ENCODE data around the gene DAPK2.
"Not testable (repeated sequence)": the region's sequence is repeated elsewhere in the genome, so short reads cannot be mapped to it uniquely, and the experiment has no call there.

The DAPK2 gene

GRCh38 chr15:64053674-64054073 is 7.4 kb upstream of the DAPK2 start:
- not testable (repeated sequence) for DNase-seq (ENCODE audit: low read depth, low spot score)

- no peak for DNase-seq (ENCODE audit: low read depth, low spot score)
Measured at GRCh38 chr15:64052925-64053491, 6.7 kb upstream of the DAPK2 start.

- no peak for DNase-seq (ENCODE audit: low read depth, low spot score)
Measured at GRCh38 chr15:64051407-64052259, 5.3 kb upstream of the DAPK2 start.

GRCh38 chr15:64051093-64051402 is 4.8 kb upstream of the DAPK2 start:
- DNase-seq (ENCODE audit: low read depth, low spot score) = no peak

- DNase-seq (ENCODE audit: low read depth, low spot score) = no peak
Measured at GRCh38 chr15:64050281-64051092, 4.2 kb upstream of the DAPK2 start.

- DNase-seq (ENCODE audit: low read depth, low spot score) = no peak
Measured at GRCh38 chr15:64048781-64049460, 2.6 kb upstream of the DAPK2 start.

GRCh38 chr15:64045774-64046420 is 388 bp downstream of the DAPK2 start:
- DNase-seq (ENCODE audit: low read depth, low spot score) = no peak

GRCh38 chr15:64045101-64045435 is 1.2 kb downstream of the DAPK2 start:
- DNase-seq (ENCODE audit: low read depth, low spot score) = no peak

- no peak for DNase-seq (ENCODE audit: low read depth, low spot score)
Measured at GRCh38 chr15:64044300-64045100, 1.8 kb downstream of the DAPK2 start.

- no peak for DNase-seq (ENCODE audit: low read depth, low spot score)
Measured at GRCh38 chr15:64038878-64039610, 7.2 kb downstream of the DAPK2 start.

- no peak for DNase-seq (ENCODE audit: low read depth, low spot score)
Measured at GRCh38 chr15:64037966-64038365, 8.3 kb downstream of the DAPK2 start.

GRCh38 chr15:64037116-64037515 is 9.2 kb downstream of the DAPK2 start:
- no peak for DNase-seq (ENCODE audit: low read depth, low spot score)

- no peak for DNase-seq (ENCODE audit: low read depth, low spot score)
Measured at GRCh38 chr15:64035525-64035924, 10.8 kb downstream of the DAPK2 start.

GRCh38 chr15:64034519-64034918 is 11.8 kb downstream of the DAPK2 start:
- DNase-seq (ENCODE audit: low read depth, low spot score) = no peak

GRCh38 chr15:64032329-64032728 is 14.0 kb downstream of the DAPK2 start:
- no peak for DNase-seq (ENCODE audit: low read depth, low spot score)

GRCh38 chr15:64030123-64030522 is 16.2 kb downstream of the DAPK2 start:
- no peak for DNase-seq (ENCODE audit: low read depth, low spot score)

- DNase-seq (ENCODE audit: low read depth, low spot score) = no peak
Measured at GRCh38 chr15:64029633-64030032, 16.7 kb downstream of the DAPK2 start.

GRCh38 chr15:64029110-64029509 is 17.2 kb downstream of the DAPK2 start:
- DNase-seq (ENCODE audit: low read depth, low spot score) = no peak

GRCh38 chr15:64026591-64026990 is 19.7 kb downstream of the DAPK2 start:
- no peak for DNase-seq (ENCODE audit: low read depth, low spot score)
